ENCODE measurements around the gene DAAM2. TPM values are rescaled to one million over a fixed set of nuclear protein-coding genes. Genes with fewer than 3 reads are reported as not detected.

The DAAM2 gene
- polyA plus RNA-seq, 1 donor, result 17.8 TPM

DNA sequence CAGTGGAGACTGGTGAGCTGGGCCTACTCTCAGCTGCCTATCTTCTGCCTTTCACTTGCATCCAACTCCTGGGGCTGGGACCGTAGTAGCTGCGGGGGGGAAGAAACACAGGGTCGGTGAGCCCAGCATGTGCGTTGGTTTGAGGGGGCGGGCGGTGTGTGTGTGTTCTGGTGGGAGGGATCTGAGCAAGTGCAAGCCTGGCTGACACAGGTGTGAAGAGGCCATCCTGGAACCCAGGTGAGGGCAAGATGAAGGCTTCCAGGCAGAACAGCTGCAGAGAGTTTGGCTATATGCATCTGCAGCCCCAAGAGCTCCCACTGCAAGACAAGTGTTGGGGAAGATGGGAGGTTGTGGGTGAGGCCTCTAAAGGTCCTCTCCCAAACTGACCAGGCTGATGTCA is 111.5 kb downstream of the DAAM2 start:
- H3K9me3 ChIP-seq (ENCODE audit: control insufficient read depth, low read depth, low read length), result no peaks in the 10 kb centered on the region
- no peaks in the 10 kb centered on the region for H3K27me3 ChIP-seq (ENCODE audit: control insufficient read depth, insufficient read depth, low read length)
- peaks cover 15% of the 10 kb centered on the region for H3K4me1 ChIP-seq (ENCODE audit: control insufficient read depth, insufficient read depth, low read length)
- no peak for DNase-seq
- no peak overlapping the region for H3K27ac ChIP-seq (ENCODE audit: low read length)
- H3K4me3 ChIP-seq (ENCODE audit: low read length), result no peak overlapping the region
- no CpG with 5 or more reads among the region's 6 CpGs for WGBS (ENCODE audit: insufficient coverage, low lambda C conversion rate)
- H3K36me3 ChIP-seq (ENCODE audit: control insufficient read depth, insufficient read depth, low read length), result peaks cover 44% of the 10 kb centered on the region

DNA sequence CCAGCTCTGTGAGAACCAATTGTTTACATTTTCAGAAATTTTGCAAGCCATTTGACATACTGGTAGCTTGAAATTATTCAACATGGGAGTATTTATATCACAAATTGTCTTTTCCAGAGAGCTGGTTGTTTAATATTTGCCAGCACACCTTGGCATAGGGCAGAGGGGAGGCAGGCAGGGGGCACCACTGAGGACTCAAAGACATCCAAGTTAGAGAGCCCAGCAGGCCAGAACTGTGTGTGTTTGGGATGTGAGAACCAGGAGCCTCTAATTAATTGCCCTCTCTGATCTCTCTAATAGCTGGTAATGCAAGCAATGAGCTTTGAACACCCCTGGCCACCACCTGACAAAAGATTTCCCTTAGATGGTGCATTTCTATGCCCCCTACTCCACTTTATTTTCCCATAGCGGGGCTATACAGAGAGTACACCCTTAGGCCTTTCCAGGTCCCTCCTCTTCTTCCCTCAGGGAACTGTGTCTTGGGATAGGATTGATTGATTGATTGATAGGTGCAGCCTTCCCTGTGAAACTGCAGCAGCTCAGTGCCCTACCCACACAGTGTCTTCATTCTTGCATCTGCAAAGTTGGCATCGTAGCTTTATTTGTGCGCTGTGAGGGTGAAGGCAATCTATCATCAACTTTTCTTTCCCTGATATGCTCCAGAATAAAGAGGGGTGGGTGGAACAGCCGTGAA is 112.9 kb downstream of the DAAM2 start:
- H3K4me1 ChIP-seq (ENCODE audit: control insufficient read depth, insufficient read depth, low read length), result peaks cover 15% of the 10 kb centered on the region
- no peak overlapping the region for H3K4me3 ChIP-seq (ENCODE audit: low read length)
- no peaks in the 10 kb centered on the region for H3K9me3 ChIP-seq (ENCODE audit: control insufficient read depth, low read depth, low read length)
- no peaks in the 10 kb centered on the region for H3K27me3 ChIP-seq (ENCODE audit: control insufficient read depth, insufficient read depth, low read length)
- WGBS (ENCODE audit: insufficient coverage, low lambda C conversion rate), result no CpG with 5 or more reads among the region's 4 CpGs
- no peak for DNase-seq
- no peak overlapping the region for H3K27ac ChIP-seq (ENCODE audit: low read length)
- peaks cover 46% of the 10 kb centered on the region for H3K36me3 ChIP-seq (ENCODE audit: control insufficient read depth, insufficient read depth, low read length)

- DNase-seq, result no peak
- Histone ChIP-seq H3K36me3 (ENCODE audit: control insufficient read depth, insufficient read depth, low read length) (peaks cover 45% of the 10 kb centered on the region), H3K4me3 (ENCODE audit: low read length) (no peak overlapping the region), H3K27me3 (ENCODE audit: control insufficient read depth, insufficient read depth, low read length) (no peaks in the 10 kb centered on the region), H3K27ac (ENCODE audit: low read length) (no peak overlapping the region), H3K9me3 (ENCODE audit: control insufficient read depth, low read depth, low read length) (no peaks in the 10 kb centered on the region), H3K4me1 (ENCODE audit: control insufficient read depth, insufficient read depth, low read length) (peaks cover 15% of the 10 kb centered on the region)
- WGBS (ENCODE audit: insufficient coverage, low lambda C conversion rate), result no CpG with 5 or more reads among the region's 4 CpGs
These were observed 113.4 kb downstream of the DAAM2 start for GRCh38 chr6:39905640-39905975.

- H3K36me3 ChIP-seq (ENCODE audit: control insufficient read depth, insufficient read depth, low read length), result peaks cover 41% of the 10 kb centered on the region
- no peak overlapping the region for H3K4me3 ChIP-seq (ENCODE audit: low read length)
- H3K9me3 ChIP-seq (ENCODE audit: control insufficient read depth, low read depth, low read length), result no peaks in the 10 kb centered on the region
- WGBS (ENCODE audit: insufficient coverage, low lambda C conversion rate), result no CpG with 5 or more reads among the region's 13 CpGs
- no peak for DNase-seq
- H3K27me3 ChIP-seq (ENCODE audit: control insufficient read depth, insufficient read depth, low read length), result no peaks in the 10 kb centered on the region
- H3K4me1 ChIP-seq (ENCODE audit: control insufficient read depth, insufficient read depth, low read length), result peaks cover 10% of the 10 kb centered on the region
- H3K27ac ChIP-seq (ENCODE audit: low read length), result no peak overlapping the region
These were observed 114.2 kb downstream of the DAAM2 start for GRCh38 chr6:39906318-39906761.

- Histone ChIP-seq H3K27me3 (ENCODE audit: control insufficient read depth, insufficient read depth, low read length) (no peaks in the 10 kb centered on the region), H3K36me3 (ENCODE audit: control insufficient read depth, insufficient read depth, low read length) (peaks cover 48% of the 10 kb centered on the region), H3K9me3 (ENCODE audit: control insufficient read depth, low read depth, low read length) (no peaks in the 10 kb centered on the region), H3K4me1 (ENCODE audit: control insufficient read depth, insufficient read depth, low read length) (no peaks in the 10 kb centered on the region), H3K4me3 (ENCODE audit: low read length) (no peak overlapping the region), H3K27ac (ENCODE audit: low read length) (no peak overlapping the region)
- no peak for DNase-seq
- WGBS (ENCODE audit: insufficient coverage, low lambda C conversion rate), result no CpG with 5 or more reads among the region's 5 CpGs
These were observed 115.8 kb downstream of the DAAM2 start for GRCh38 chr6:39907871-39908575.

DNA sequence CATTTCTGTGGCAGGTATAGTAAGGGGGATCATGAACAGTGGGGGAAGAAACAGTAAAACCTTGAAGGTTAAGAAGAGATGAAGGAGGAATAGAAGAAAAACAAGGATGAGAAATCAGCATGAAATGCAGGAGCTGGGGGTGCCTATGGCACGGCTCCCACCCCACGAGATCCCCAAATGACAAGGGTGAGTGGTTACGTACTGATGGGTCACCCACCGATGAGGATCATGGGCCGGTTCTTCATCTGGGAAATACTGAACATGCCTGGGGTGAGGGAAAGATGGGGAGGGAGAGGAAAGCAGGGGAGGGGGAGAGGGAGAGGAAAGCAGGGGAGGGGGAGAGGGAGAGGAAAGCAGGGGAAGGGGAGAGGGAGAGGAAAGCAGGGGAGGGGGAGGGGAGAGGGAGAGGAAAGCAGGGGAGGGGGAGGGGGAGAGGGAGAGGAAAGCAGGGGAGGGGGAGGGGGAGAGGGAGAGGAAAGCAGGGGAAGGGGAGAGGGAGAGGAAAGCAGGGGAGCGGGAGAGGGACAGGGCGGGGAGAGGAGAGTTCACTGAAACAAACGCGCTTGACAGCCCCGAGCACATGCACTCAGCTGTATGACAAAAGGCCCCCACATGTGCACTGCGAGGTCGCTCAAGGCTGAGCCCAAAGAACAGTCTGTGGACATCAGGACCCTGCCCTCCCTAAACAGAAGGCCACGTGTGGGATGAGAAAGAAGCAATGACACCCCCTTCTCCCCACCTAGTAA is 116.8 kb downstream of the DAAM2 start:
- H3K36me3 ChIP-seq (ENCODE audit: control insufficient read depth, insufficient read depth, low read length), result peaks cover 56% of the 10 kb centered on the region
- DNase-seq, result no peak
- no peaks in the 10 kb centered on the region for H3K9me3 ChIP-seq (ENCODE audit: control insufficient read depth, low read depth, low read length)
- H3K4me1 ChIP-seq (ENCODE audit: control insufficient read depth, insufficient read depth, low read length), result no peaks in the 10 kb centered on the region
- no CpG with 5 or more reads among the region's 13 CpGs for WGBS (ENCODE audit: insufficient coverage, low lambda C conversion rate)
- H3K4me3 ChIP-seq (ENCODE audit: low read length), result no peak overlapping the region
- H3K27ac ChIP-seq (ENCODE audit: low read length), result no peak overlapping the region
- no peaks in the 10 kb centered on the region for H3K27me3 ChIP-seq (ENCODE audit: control insufficient read depth, insufficient read depth, low read length)

GRCh38 chr6:39909701-39910100 is 117.5 kb downstream of the DAAM2 start:
- no peak for DNase-seq
- Histone ChIP-seq H3K4me3 (ENCODE audit: low read length) (no peak overlapping the region), H3K36me3 (ENCODE audit: control insufficient read depth, insufficient read depth, low read length) (peaks cover 62% of the 10 kb centered on the region), H3K9me3 (ENCODE audit: control insufficient read depth, low read depth, low read length) (no peaks in the 10 kb centered on the region), H3K27me3 (ENCODE audit: control insufficient read depth, insufficient read depth, low read length) (no peaks in the 10 kb centered on the region), H3K4me1 (ENCODE audit: control insufficient read depth, insufficient read depth, low read length) (no peaks in the 10 kb centered on the region), H3K27ac (ENCODE audit: low read length) (no peak overlapping the region)
- WGBS (ENCODE audit: insufficient coverage, low lambda C conversion rate), result no CpG with 5 or more reads among the region's 5 CpGs

GRCh38 chr6:39910164-39910563 is 118.0 kb downstream of the DAAM2 start:
- no peak overlapping the region for H3K27ac ChIP-seq (ENCODE audit: low read length)
- H3K4me3 ChIP-seq (ENCODE audit: low read length), result no peak overlapping the region
- peaks cover 62% of the 10 kb centered on the region for H3K36me3 ChIP-seq (ENCODE audit: control insufficient read depth, insufficient read depth, low read length)
- H3K4me1 ChIP-seq (ENCODE audit: control insufficient read depth, insufficient read depth, low read length), result no peaks in the 10 kb centered on the region
- H3K27me3 ChIP-seq (ENCODE audit: control insufficient read depth, insufficient read depth, low read length), result no peaks in the 10 kb centered on the region
- no peaks in the 10 kb centered on the region for H3K9me3 ChIP-seq (ENCODE audit: control insufficient read depth, low read depth, low read length)
- no peak for DNase-seq

GRCh38 chr6:39910744-39911143 is 118.6 kb downstream of the DAAM2 start:
- no peak for DNase-seq
- Histone ChIP-seq H3K27ac (ENCODE audit: low read length) (no peak overlapping the region), H3K27me3 (ENCODE audit: control insufficient read depth, insufficient read depth, low read length) (no peaks in the 10 kb centered on the region), H3K4me1 (ENCODE audit: control insufficient read depth, insufficient read depth, low read length) (no peaks in the 10 kb centered on the region), H3K4me3 (ENCODE audit: low read length) (no peak overlapping the region), H3K36me3 (ENCODE audit: control insufficient read depth, insufficient read depth, low read length) (peaks cover 64% of the 10 kb centered on the region), H3K9me3 (ENCODE audit: control insufficient read depth, low read depth, low read length) (no peaks in the 10 kb centered on the region)
- WGBS (ENCODE audit: insufficient coverage, low lambda C conversion rate), result no CpG with 5 or more reads among the region's 2 CpGs

DNA sequence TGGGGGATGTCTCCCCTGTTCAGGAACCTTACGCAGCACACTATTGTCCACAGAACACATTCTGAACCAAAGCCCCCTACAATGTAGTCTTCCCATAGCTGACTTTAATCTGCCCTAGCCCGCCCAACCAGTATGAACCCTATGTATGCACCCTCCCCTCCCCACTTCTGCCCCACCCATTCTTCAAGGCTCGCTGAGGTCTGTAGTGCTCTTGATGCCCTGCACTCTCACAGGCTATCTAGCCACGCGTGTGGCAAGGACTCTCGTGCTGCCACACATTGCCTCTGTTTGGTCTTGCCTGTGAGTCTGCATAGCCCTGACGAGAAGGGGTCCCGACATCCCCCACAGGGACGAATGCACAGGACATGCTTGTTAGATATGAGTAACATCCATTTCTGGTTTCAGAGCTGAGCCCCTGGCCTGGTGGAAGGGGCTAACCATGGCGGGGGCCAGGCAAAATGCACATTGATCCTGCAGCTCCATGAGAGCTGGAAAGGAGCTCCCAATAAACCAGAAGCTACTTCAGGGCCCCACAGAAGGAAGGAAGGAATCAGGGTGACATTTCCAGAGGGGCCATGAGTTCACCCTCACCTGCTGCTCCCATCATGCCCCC is 119.4 kb downstream of the DAAM2 start:
- Histone ChIP-seq H3K27ac (ENCODE audit: low read length) (no peak overlapping the region), H3K9me3 (ENCODE audit: control insufficient read depth, low read depth, low read length) (no peaks in the 10 kb centered on the region), H3K4me3 (ENCODE audit: low read length) (no peak overlapping the region), H3K27me3 (ENCODE audit: control insufficient read depth, insufficient read depth, low read length) (no peaks in the 10 kb centered on the region), H3K36me3 (ENCODE audit: control insufficient read depth, insufficient read depth, low read length) (peaks cover 66% of the 10 kb centered on the region), H3K4me1 (ENCODE audit: control insufficient read depth, insufficient read depth, low read length) (no peaks in the 10 kb centered on the region)
- no CpG with 5 or more reads among the region's 10 CpGs for WGBS (ENCODE audit: insufficient coverage, low lambda C conversion rate)
- no peak for DNase-seq

Measured in large intestine (tissue), 3 donors.